Hypothalamus (tissue), 51 donors: ENCODE data around the gene CWF19L2.
"Not testable (repeated sequence)": the region's sequence is repeated elsewhere in the genome, so short reads cannot be mapped to it uniquely, and the experiment has no call there.

Experiments
- DNase-seq, 51 donors: peaks; one replicate each; lab custom pipeline; 2025; lab: John Stamatoyannopoulos, UW

The CWF19L2 gene

DNA sequence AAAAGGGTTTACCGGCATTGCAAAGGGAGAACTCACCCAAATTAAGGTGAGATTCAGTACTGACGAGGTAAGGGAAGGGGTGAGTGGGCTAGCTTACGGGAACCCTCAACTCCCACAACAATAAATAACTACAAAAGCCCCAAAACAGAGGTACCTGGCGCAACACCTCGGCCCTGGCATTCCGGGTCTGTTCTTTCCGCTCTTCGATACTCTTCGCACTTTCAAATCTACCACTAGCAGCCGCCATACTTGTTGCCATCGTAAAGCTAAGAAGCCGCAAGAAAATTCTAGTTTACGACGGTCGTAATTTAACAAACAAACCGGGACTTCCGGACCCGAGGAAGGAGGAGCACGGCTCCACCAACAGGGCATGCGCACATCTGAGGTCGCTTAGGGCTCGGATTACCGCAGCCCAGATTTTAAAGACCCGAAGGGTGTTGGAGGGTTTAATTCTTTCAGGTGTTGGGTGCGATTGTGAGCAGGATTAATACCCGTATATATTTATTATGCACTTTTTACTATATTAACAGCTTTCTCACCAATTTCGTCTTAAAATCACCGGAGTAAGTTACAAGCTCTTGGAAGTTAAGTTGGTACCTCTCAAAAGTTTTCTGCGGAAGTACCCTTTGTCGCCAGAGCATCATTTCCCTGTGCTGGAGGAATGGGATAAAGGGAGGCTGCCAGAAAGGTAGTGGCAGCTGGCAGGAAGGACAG, at the start of gene CWF19L2:
TSS of gene CWF19L2 (minus strand) at position 268 of the 714 bp plus-strand sequence. CDS start at position 259, 9 bp downstream.
- DNase-seq, result peak; percentile 26 to 93 (median 76)

DNA sequence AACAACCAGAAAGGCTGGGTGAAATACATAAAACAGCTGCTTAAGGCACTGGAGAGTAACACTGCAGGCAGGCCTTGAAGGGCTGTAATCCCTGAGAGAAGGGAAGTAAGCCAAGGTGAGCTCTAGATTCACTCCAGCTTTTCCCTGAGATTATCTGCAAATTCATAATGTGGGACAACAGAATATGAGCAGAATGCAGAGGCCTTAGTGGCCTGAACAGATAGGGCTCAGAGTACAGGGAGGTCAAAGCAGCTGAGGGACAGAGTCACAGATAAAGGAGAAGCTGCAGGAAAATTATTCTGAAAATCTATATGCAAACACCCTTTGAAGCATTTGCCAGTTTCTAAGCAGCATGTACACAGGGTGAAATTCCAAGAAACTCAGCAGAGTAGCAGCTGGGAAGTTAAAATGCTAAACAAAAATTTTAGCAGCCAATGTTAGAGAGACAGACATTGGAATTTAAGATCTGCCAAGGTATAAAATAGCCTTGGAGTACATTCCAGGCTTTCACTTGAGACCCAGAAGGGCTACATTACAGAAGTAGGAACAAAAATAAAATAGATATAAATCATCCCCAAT, 48.1 kb upstream of the CWF19L2 start:
- DNase-seq, result no peak

DNA sequence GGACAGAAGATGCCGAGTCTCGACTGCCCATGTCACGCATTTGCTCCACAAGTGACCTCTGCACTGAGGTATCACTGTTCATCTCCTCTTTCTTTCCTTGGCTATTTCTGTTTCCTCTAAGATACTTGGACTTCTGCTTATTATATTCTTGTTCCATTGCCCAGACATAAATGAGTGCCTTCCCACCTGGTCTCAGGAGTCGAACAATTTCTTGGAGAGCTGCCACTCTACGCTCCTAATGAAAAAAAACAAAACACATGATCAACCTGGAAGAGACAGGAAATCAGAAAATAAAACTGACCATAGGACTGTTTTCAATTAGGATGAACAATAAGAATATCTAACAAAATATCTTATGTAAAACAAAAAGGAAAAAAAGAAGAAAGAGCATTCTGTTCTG, 47.4 kb upstream of the CWF19L2 start:
- no peak for DNase-seq

DNA sequence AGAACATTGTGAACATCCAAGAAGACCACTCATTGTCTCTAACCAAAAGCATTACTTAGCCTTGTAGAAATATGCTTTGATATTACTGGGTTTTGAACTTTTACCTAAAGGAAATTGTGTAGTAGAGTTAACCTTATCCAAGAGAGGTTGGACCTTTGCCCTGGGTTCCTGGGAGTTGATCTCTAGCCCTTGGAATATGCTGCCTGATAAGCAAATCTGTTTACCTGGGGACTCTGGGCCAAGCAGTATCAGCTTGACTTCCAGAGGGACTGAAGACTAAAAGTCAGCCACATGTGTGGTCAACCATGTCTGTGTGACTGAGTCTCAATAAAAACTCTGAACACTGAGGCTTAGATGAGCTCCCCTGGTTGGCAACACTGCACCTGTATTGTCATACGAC, 44.1 kb upstream of the CWF19L2 start:
- DNase-seq, result no peak

DNA sequence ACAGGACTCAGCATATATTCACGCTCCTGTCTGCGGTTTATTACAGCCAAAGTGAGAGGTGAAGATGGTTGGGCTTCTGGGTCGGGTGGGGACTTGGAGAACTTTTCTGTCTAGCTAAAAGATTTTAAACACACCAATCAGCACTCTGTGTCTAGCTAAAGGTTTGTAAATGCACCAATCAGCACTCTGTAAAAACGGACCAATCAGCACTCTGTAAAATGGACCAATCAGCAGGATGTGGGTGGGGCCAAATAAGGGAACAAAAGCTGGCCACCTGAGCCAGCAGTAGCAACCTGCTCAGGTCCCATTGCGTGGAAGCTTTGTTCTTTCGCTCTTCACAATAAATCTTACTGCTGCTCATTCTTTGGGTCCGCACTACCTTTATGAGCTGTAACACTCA, 39.7 kb upstream of the CWF19L2 start:
- DNase-seq, result not testable (repeated sequence)

DNA sequence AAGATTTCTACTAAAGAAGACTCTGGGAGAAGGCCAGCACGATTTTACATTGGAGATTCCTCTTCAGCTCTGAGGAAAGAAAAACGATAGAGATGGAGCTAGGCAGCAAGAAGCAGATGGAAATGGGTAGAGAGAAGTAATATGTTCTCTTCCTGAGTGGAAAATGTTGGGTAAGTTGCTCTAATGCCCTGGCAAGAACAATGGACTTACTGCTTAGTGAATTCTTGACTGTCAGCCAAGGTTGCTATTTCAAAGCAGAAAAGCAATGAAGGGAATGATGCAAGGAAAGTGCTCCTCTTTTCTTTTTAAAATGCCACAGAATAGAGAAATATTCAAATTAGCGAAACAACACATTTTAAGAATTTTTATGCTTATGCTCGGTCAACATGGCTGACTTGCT, 38.4 kb upstream of the CWF19L2 start:
- DNase-seq, result no peak

DNA sequence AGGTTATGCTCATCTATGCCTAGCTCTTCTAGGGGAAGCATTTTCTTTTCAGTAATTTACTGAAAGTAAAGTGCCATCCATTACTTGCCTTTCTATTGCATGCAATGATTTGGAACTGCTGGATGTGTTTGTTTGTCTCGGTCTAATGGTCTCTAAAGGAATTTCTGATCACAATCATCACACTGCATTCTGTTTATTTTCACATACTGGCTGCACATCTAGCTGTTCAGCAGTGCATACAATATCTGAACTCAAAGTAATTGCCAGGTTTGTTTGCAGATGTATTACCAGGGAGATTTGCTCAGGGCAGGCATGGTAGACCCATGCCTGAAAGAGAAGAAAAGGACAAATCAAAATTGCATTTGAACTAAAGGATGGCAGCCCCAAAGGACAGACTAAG, 36.4 kb upstream of the CWF19L2 start:
- no peak for DNase-seq

DNA sequence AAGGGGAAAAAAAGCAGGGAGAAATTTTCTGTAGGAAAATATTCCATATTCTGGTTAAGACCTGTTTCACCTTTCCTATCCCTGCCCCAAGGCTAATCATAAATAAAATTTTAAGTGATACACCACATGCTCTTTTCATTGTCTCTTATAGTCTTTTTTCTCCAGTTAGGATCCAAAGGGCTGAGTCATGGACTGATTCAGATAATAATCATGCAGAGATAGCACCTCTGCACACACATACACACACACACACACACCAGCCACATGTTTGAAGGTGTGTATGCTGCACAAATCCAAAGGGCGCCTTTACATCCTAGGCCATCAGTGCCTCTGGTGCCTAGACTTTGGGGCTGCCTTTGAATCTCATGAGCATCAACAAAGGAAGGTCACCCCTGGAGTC, 35.5 kb upstream of the CWF19L2 start:
- DNase-seq, result no peak

DNA sequence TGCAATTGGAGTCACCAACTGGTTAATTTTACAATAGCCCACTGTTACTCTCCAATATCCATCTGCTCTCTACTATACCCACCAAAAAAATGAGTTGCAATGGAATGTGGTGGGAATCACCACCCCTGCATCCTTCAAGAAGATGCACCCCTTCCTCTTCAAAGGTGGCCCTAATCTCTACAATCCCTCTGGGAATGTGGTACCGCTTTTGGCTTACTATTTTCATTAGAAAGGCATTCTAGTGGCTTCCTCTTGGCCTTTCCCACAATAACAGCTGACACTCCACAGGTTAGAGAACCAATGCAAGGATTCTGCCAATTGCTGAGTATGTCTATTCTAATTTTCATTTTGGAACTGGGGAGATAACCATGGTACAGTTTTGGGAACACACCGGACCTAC, 33.2 kb upstream of the CWF19L2 start:
- no peak for DNase-seq

DNA sequence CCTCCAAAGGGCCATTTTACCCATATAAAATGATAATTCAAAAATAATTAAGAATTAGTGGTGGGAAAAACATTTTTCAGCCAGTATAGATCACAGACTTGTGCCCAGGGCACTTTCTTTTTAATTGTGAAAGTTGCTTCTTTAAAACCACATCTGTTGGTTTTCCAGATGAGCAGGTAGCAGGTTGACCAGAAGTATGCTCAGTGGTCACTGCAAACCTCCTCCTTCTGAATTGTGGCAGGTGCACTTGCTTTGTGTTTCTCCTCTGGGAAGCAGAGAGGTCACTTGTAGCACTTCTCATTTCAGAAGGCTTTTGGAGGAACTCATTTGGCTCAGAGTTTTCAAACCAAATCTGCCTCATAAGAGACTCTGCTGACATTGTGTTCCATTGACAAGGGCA, 24.6 kb upstream of the CWF19L2 start:
- DNase-seq, result no peak

DNA sequence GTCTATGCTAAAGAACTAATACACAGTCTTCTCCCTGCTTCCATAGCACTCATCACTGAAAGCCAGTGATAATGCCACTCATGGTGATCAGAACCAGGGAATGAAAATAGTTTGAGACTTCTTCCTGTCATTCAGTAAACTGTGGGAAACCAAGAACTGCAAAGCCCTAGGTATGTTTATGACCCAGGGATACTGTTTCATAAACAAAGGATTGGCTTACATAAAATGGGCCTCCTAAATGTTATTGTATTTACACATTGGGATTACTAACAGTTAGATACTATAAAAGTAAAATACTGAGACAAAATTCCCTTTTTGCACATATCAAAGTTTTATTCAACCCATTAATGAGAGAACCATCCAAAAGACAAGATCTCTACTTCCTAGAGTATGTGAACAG, 21.3 kb upstream of the CWF19L2 start:
- no peak for DNase-seq

DNA sequence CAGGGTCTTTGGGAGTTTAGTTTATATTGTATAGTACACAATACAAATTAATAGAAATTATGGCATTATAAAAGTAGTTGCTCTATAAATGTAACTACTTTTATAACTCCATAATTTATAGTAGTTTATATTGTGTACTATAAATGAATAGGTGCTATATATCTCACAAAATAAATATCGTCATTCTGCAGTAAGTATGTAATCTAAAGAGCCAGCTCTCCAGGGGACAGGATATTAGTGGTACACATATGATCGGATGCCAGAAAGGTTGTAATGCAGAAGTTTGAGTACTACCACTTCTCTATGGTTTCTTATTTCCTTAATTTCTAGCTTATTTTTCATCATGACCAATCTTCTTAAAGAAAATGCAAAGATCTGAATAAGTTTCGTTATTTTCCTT, 20.2 kb upstream of the CWF19L2 start:
- no peak for DNase-seq

DNA sequence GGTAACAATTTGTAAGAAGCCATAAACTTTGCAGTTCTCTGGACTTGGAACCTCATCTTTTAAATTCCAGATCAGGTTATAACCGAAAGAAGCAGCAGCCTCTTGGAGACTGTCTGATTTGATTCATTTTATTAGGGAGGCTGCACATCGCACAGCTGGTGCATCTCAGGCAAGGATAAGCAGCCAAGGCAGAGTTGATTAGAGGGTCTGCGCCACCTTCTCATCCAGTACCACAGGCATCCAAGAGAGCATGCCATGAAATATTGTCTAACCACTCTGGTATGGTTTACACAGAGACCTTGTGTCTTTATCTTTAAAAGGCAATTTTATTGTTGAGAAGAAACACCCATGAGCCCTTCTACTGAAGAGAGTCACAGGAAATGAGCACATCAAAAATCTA, 16.2 kb upstream of the CWF19L2 start:
- DNase-seq, result no peak

DNA sequence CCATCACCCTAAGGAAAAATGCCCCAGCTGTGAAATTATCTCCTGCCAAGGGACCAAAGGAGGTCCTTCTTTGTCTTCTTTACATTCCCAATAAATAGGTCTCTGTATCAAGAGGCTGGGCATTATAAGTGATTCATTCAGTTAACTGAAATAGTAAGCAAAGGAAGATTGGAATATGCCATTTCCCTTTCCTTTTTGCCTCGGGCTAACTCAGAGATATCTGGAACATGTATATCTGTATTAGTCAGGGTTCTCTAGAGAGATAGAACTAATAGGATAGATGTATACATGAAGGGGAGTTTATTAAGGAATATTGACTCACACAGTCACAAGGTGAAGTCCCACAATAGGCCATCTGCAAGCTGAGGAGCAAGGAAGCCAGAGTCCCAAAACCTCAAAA, 15.3 kb upstream of the CWF19L2 start:
- no peak for DNase-seq

DNA sequence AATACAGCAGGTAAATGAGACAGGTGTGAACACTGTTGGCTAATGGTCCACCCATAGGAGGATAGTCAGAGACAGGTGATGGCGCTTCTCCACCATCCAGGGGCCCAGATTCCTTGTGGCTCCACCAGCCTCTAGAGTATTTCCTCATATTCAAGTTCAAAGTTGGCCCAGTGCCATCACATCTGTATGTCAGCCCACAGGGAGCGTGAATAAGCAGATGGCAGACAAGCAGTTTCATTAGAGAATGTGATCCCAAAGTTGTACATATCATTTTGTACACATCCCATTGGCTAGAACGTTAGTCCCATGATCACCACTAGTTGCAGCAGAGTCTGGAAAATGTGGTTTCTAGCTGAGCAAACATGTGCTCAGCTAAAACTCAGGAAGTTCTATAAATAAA, 11.0 kb upstream of the CWF19L2 start:
- no peak for DNase-seq

DNA sequence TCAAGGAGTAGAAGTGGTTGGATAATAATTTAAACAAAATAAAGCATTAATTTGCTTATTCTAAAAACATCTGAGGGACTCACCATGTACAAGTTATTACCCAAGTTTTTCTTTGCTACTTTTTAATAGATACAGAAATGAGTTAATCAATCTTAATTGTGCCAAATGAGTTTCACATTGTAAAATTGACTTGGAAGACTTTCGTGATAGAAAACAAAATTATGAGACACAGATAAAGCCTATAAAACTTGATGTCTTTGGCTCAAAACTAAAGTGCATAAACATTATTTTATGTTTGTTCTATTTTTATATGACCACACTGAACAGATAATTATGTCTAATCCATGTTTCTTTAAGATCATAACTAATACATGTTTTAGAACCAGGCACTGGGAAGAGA, 10.1 kb upstream of the CWF19L2 start:
- DNase-seq, result no peak

DNA sequence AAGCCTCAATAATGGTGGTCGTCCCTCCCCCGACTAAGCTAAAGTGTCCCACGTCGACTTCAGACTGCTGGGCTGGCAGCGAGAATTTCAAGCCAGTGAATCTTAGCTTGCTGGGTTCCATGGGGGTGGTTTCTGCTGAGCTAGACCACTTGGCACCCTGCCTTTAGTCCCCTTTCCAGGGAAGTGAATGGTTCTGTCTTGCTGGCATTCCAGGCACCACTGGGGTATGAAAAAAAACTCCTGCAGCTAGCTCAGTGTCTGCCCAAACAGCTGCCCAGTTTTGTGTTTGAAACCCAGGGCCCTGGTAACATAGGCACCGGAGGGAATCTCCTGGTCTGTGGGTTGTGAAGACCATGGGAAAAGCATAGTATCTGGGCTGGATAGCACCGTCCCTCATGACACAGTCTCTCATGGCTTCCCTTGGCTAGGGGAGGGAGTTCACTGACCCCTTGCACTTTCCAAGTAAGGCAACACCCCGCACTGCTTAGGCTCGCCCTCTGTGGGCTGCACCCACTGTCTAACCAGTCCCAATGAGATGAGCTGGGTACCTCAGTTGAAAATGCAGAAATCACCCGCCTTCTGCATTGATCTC, 8.7 kb upstream of the CWF19L2 start:
- not testable (repeated sequence) for DNase-seq

DNA sequence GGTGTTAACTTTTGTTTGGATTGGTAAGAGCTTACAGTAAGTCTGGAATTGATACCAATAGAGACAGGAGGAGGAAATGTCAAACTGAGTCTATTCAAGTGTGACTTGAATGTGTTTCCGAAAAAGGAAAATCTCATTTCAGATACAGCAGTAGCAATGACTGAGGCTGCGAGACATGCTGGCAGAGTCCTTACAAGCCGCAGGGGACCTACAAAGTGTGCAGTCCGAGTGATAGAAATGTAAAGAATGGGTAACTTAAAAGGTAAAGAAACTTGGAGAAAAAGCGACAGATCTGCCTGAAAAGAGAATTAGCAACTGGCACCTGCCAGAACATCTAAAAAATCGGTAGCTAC, 444 bp downstream of the CWF19L2 start:
- DNase-seq, result peak in 1 of 51 donors; percentile 74

DNA sequence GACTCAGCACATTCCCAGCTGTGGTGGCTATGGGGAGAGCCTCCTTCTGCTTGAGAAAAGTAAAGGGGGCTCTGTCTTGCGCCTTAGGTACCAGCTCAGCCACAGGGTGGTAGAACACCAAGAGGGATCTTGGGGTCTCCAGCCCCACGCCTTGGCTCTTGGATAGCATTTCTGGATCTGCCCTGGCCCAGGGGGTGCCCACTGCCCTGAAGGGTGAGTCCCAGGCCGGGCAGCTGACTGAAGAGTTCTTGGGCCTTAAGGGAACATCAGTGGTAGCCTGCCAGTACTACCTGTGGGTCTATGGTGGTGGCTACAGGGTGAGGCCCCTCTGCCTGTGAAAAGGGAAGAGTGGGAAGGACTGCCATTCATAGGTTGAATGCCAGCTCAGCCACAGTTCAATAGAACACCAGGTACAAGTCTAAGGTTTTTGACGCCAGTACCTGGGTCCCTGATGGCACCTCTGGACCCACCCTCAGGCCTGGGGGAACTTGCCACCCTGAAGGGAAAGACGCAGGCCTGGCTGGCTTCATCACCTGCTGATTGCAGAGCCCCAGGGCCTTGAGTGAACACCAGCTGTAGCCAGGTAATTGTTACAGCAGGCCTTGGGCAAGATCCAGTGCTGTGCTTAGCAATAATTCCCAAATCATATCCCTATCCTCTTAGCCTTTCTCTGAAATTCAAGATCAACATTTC, 3.9 kb downstream of the CWF19L2 start:
- no peak for DNase-seq

DNA sequence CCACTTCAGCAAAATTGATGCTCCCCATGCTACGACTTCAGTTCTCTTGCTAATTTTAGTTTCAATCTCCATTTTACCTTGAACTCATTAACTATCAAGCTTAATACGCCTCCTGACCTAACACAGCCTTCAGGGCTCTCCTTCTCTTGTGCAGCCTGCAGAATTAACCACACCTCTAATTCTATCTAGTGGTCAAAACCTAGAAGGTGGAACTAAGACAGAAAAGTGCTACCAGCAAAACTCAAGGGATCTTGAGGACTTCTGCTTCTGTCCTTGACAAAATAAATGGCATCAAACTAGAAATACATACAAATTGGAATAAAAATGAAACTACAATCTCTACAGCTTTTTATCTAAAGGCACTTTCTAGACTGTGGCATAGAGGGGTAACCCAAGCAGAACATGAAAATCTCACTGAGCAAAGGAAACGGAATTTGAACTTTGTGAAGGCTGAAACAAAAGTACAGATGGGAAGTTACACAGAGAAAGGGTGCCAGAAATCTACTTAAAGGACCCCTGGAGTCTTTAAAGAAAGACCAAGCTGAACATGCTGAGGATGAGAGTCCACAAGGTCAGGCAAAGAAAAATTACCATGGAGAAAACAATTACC, 10.7 kb downstream of the CWF19L2 start:
- DNase-seq, result no peak

DNA sequence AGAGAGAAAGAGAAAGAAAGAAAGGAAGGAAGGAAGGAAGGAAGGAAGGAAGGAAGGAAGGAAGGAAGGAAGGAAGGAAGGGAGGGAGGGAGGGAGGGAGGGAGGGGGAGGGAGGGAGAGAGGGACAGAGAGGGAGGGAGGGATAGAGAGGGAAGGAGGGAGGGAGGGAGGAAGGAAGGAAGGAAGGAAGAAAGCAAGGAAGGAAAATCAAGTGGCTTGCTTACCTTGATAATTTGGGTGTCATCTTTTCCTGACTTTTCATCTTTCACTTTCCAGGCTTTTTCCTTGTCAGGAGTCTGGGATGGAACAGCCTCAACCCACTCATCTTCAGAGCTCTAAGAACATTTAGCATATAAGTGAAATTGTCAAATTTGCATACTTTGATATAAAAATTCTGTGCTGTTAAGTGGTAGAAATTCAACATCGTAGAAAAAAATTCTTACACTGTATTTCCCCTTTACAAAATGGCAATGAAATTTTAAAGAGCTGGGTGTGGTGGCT, 14.9 kb downstream of the CWF19L2 start:
- no peak for DNase-seq
